Erythroblast (primary cell): ENCODE measurements around the gene SEPTIN2.

Experiments
- DNase-seq, 2 experiments: peaks; one replicate each; lab custom pipeline; 2025; lab: John Stamatoyannopoulos, UW
- GATA1 ChIP-seq: IDR thresholded peaks from 2 replicates; pipeline ENCODE4 v1.6.1; 2011; ENCODE audit warnings: low read depth, mild to moderate bottlenecking, control low read depth, low read length, moderate library complexity
- POLR2A ChIP-seq: IDR thresholded peaks from 2 replicates; pipeline ENCODE4 v1.6.1; 2011; ENCODE audit warnings: mild to moderate bottlenecking, low read length

The SEPTIN2 gene

GRCh38 chr2:241315879-241316631, at the start of gene SEPTIN2:
TSS of gene SEPTIN2 (plus strand) at chr2:241315925. CDS start at chr2:241324233, 8,308 bp downstream.
- DNase-seq, result peak in 1 of 2 experiments; percentile 85
- TF ChIP-seq POLR2A (no peak), GATA1 (no peak)

GRCh38 chr2:241267249-241268067, 48.3 kb upstream of the SEPTIN2 start:
- DNase-seq, result no peak
- no peak for TF ChIP-seq GATA1
- no peak for TF ChIP-seq POLR2A

- TF ChIP-seq POLR2A (no peak), GATA1 (no peak)
- no peak for DNase-seq
Observed at GRCh38 chr2:241268306-241268705, 47.4 kb upstream of the SEPTIN2 start.

GRCh38 chr2:241268716-241269445, 46.8 kb upstream of the SEPTIN2 start:
- DNase-seq, result no peak

GRCh38 chr2:241269707-241270520, 45.8 kb upstream of the SEPTIN2 start:
- TF ChIP-seq GATA1 (no peak), POLR2A (no peak)
- DNase-seq, result no peak

More at GRCh38 chr2:241268716-241269445, 46.8 kb upstream of the SEPTIN2 start:
- TF ChIP-seq GATA1 (no peak), POLR2A (no peak)

- no peak for TF ChIP-seq POLR2A
- no peak for TF ChIP-seq GATA1
- no peak for DNase-seq
Observed at GRCh38 chr2:241270531-241270930, 45.2 kb upstream of the SEPTIN2 start.

- DNase-seq, result peak; percentile 53 to 66
- TF ChIP-seq GATA1 (no peak), POLR2A (no peak)
Observed at GRCh38 chr2:241271706-241272302, 43.9 kb upstream of the SEPTIN2 start.

GRCh38 chr2:241272303-241273209, 43.2 kb upstream of the SEPTIN2 start:
- TF ChIP-seq GATA1 (no peak), POLR2A (no peak)
- DNase-seq, result peak; percentile 76 to 86

GRCh38 chr2:241273210-241274020, 42.3 kb upstream of the SEPTIN2 start:
- TF ChIP-seq POLR2A, result no peak
- no peak for TF ChIP-seq GATA1
- no peak for DNase-seq

GRCh38 chr2:241274127-241274526, 41.6 kb upstream of the SEPTIN2 start:
- no peak for DNase-seq
- no peak for TF ChIP-seq POLR2A

- DNase-seq, result no peak
- TF ChIP-seq GATA1 (no peak), POLR2A (no peak)
Observed at GRCh38 chr2:241275504-241275903, 40.2 kb upstream of the SEPTIN2 start.
